Mucosa of gallbladder (tissue), 1 donor: Measurements from ENCODE around the gene IARS1. TPM values are rescaled to one million over a fixed set of nuclear protein-coding genes. Genes with fewer than 3 reads are reported as not detected.

Experiments
- total RNA-seq: library from RNA; stranded (reverse); gene quantifications from one replicate; pipeline ENCODE4 v1.2.1, GENCODE V29; 2021
- donor health status: DM: no; HTN: no; CAD: no.

Gene IARS1
- total RNA-seq, 1 donor from 2014 or later = 56.7 TPM

Other genes with a start within 250 kb of the IARS1 start
- gene SPTLC1, start 178.3 kb downstream of the IARS1 start, total RNA-seq = 65.1 TPM
- 25.1 TPM for gene NOL8, start 31.7 kb upstream of the IARS1 start, total RNA-seq
- gene CENPP, start 32.3 kb upstream of the IARS1 start, total RNA-seq = 2.3 TPM
- gene OGN, start 110.9 kb upstream of the IARS1 start, total RNA-seq = 154 TPM
- gene OMD, start 130.8 kb upstream of the IARS1 start, total RNA-seq = 4.8 TPM
- gene ASPN, start 188.8 kb upstream of the IARS1 start, total RNA-seq = 40.9 TPM
- gene ECM2, start 242.3 kb upstream of the IARS1 start, total RNA-seq = 8.2 TPM